ENCODE measurements around the gene BEND7.
"Not testable (repeated sequence)": the region's sequence is repeated elsewhere in the genome, so short reads cannot be mapped to it uniquely, and the experiment has no call there.

Gene BEND7

GRCh38 chr10:13475124-13475523 is 53.7 kb downstream of the BEND7 start:
- DNase-seq, result no peak

- no peak for DNase-seq
Measured at GRCh38 chr10:13473986-13474385, 54.8 kb downstream of the BEND7 start.

- no peak for DNase-seq
Measured at GRCh38 chr10:13472359-13472758, 56.5 kb downstream of the BEND7 start.

- no peak for DNase-seq
Measured at GRCh38 chr10:13470270-13470669, 58.5 kb downstream of the BEND7 start.

GRCh38 chr10:13462551-13462950 is 66.3 kb downstream of the BEND7 start:
- DNase-seq, result no peak

- DNase-seq, result no peak
Measured at GRCh38 chr10:13458687-13459012, 70.2 kb downstream of the BEND7 start.

GRCh38 chr10:13457958-13458686 is 70.7 kb downstream of the BEND7 start:
- no peak for DNase-seq

- DNase-seq, result peak; percentile 17
Measured at GRCh38 chr10:13453896-13454295, 74.9 kb downstream of the BEND7 start.

GRCh38 chr10:13450069-13450468 is 78.7 kb downstream of the BEND7 start:
- no peak for DNase-seq

- no peak for DNase-seq
Measured at GRCh38 chr10:13449296-13449695, 79.5 kb downstream of the BEND7 start.

GRCh38 chr10:13448216-13448615 is 80.6 kb downstream of the BEND7 start:
- no peak for DNase-seq

- no peak for DNase-seq
Measured at GRCh38 chr10:13445656-13446400, 83.0 kb downstream of the BEND7 start.

GRCh38 chr10:13441476-13441875 is 87.3 kb downstream of the BEND7 start:
- DNase-seq, result no peak

- peak; percentile 71 for DNase-seq
Measured at GRCh38 chr10:13440185-13441061, 88.4 kb downstream of the BEND7 start.

- no peak for DNase-seq
Measured at GRCh38 chr10:13439313-13440184, 89.3 kb downstream of the BEND7 start.

- no peak for DNase-seq
Measured at GRCh38 chr10:13437026-13437555, 91.7 kb downstream of the BEND7 start.

GRCh38 chr10:13427943-13428342 is 100.9 kb downstream of the BEND7 start:
- not testable (repeated sequence) for DNase-seq

- DNase-seq, result no peak
Measured at GRCh38 chr10:13425397-13425796, 103.4 kb downstream of the BEND7 start.

GRCh38 chr10:13422800-13423199 is 106.0 kb downstream of the BEND7 start:
- DNase-seq, result no peak

GRCh38 chr10:13421382-13421917 is 107.4 kb downstream of the BEND7 start:
- no peak for DNase-seq

GRCh38 chr10:13420532-13421307 is 108.1 kb downstream of the BEND7 start:
- DNase-seq, result no peak
